Activated T-helper 2 cell treated with anti-CD3 and anti-CD28 coated beads, Interferon-gamma antibody, Interleukin-2, Interleukin-4, amounts not matched to agents 10 μg/mL and 5 μg/mL and 100 μg/mL, durations not matched to agents 14 hours and 24 hours and 36 hours (primary cell): Measurements from ENCODE around the gene TMEM11. TPM values are rescaled to one million over a fixed set of nuclear protein-coding genes. Genes with fewer than 3 reads are reported as not detected.

Experiments used
- DNase-seq: peaks from one replicate; pipeline ENCODE4 v3.0.0; 2021; ENCODE audit warnings: low spot score
- H3K27ac Mint-ChIP-seq: one replicate; pipeline ENCODE4 v1.8.0; 2021; ENCODE audit warnings: mixed read lengths
- H3K27me3 Mint-ChIP-seq: one replicate; pipeline ENCODE4 v1.8.0; 2021; ENCODE audit warnings: low read depth, mixed read lengths
- H3K36me3 Mint-ChIP-seq: one replicate; pipeline ENCODE4 v1.8.0; 2021; ENCODE audit warnings: low read depth, mixed read lengths
- H3K4me1 Mint-ChIP-seq: one replicate; pipeline ENCODE4 v1.8.0; 2021; ENCODE audit warnings: low read depth, mixed read lengths
- H3K4me3 Mint-ChIP-seq: one replicate; pipeline ENCODE4 v1.8.0; 2021; ENCODE audit warnings: low read depth, mild to moderate bottlenecking, moderate library complexity, mixed read lengths
- H3K9me3 Mint-ChIP-seq: one replicate; pipeline ENCODE4 v1.8.0; 2021; ENCODE audit warnings: mixed read lengths
- intact Hi-C: fragments of 100-400 bp; cut with micrococcal nuclease; formaldehyde crosslinking; loops from one replicate; pipeline ENCODE4 v1.15.1; 2023
- total RNA-seq: library from RNA; stranded (reverse); gene quantifications from 2 replicates; pipeline ENCODE4 v1.2.3, GENCODE V29; 2022

TMEM11 gene
- total RNA-seq, 1 donor from 2014 or later, result 30.5 TPM

GRCh38 chr17:21214777-21215541 is 998 bp upstream of the TMEM11 start:
- Mint-ChIP-seq H3K9me3 (no peaks in the 10 kb centered on the region), H3K4me1 (peaks cover 40% of the 10 kb centered on the region)
- no peak for DNase-seq

GRCh38 chr17:21213638-21214014 is 335 bp downstream of the TMEM11 start:
- Mint-ChIP-seq H3K4me1 (peaks cover 38% of the 10 kb centered on the region), H3K4me3 (peak overlapping the region; percentile 94), H3K36me3 (peaks cover 20% of the 10 kb centered on the region), H3K27me3 (no peaks in the 10 kb centered on the region), H3K9me3 (no peaks in the 10 kb centered on the region), H3K27ac (peak overlapping the region; percentile 94)
- no peak for DNase-seq
- intact Hi-C loops, result loop anchor here (1.0 to 5.0 kb wide), 4 partner anchors 39 to 170 kb away; partner anchors contain the start of genes DHRS7B, NATD1 and USP22

More at GRCh38 chr17:21214777-21215541, 998 bp upstream of the TMEM11 start:
- Mint-ChIP-seq H3K36me3 (peaks cover 16% of the 10 kb centered on the region), H3K27me3 (no peaks in the 10 kb centered on the region), H3K27ac (peak overlapping the region; percentile 88), H3K4me3 (peak overlapping the region; percentile 94)
- intact Hi-C loops, result loop anchor here (1.0 to 5.0 kb wide), 4 partner anchors 37 to 172 kb away; partner anchors contain the start of genes DHRS7B, NATD1 and USP22

GRCh38 chr17:21212826-21213637 is 929 bp downstream of the TMEM11 start:
- peaks cover 35% of the 10 kb centered on the region for H3K4me1 Mint-ChIP-seq
- no peaks in the 10 kb centered on the region for H3K9me3 Mint-ChIP-seq
- H3K27ac Mint-ChIP-seq, result peak overlapping the region; percentile 94
- intact Hi-C loops, result loop anchor here (5.0 kb wide), 1 partner anchor 39 kb away; the partner anchor contains the start of gene NATD1
- no peak for DNase-seq
- H3K27me3 Mint-ChIP-seq, result no peaks in the 10 kb centered on the region
- H3K4me3 Mint-ChIP-seq, result peak overlapping the region; percentile 94
- H3K36me3 Mint-ChIP-seq, result peaks cover 23% of the 10 kb centered on the region

- peak overlapping the region; percentile 94 for H3K4me3 Mint-ChIP-seq
- intact Hi-C loops, result loop anchor here (5.0 kb wide), 1 partner anchor 40 kb away; the partner anchor contains the start of gene NATD1
- no peak for DNase-seq
- H3K9me3 Mint-ChIP-seq, result no peaks in the 10 kb centered on the region
- peaks cover 20% of the 10 kb centered on the region for H3K36me3 Mint-ChIP-seq
- H3K27me3 Mint-ChIP-seq, result no peaks in the 10 kb centered on the region
- no peak overlapping the region for H3K27ac Mint-ChIP-seq
- H3K4me1 Mint-ChIP-seq, result peaks cover 28% of the 10 kb centered on the region
Observed at GRCh38 chr17:21211825-21212479, 2.0 kb downstream of the TMEM11 start.

GRCh38 chr17:21210411-21211076 is 3.4 kb downstream of the TMEM11 start:
- Mint-ChIP-seq H3K9me3 (no peaks in the 10 kb centered on the region), H3K27ac (no peak overlapping the region), H3K27me3 (no peaks in the 10 kb centered on the region), H3K4me3 (no peak overlapping the region), H3K4me1 (peaks cover 22% of the 10 kb centered on the region), H3K36me3 (peaks cover 18% of the 10 kb centered on the region)
- DNase-seq, result no peak
- intact Hi-C loops, result loop anchor here (5.0 kb wide), 1 partner anchor 42 kb away; the partner anchor contains the start of gene NATD1

- DNase-seq, result no peak
- Mint-ChIP-seq H3K4me3 (no peak overlapping the region), H3K36me3 (peaks cover 18% of the 10 kb centered on the region), H3K4me1 (peaks cover 19% of the 10 kb centered on the region), H3K27me3 (no peaks in the 10 kb centered on the region), H3K9me3 (no peaks in the 10 kb centered on the region), H3K27ac (no peak overlapping the region)
- intact Hi-C loops, result loop anchor here (5.0 kb wide), 1 partner anchor 43 kb away; the partner anchor contains the start of gene NATD1
Observed at GRCh38 chr17:21209511-21210175, 4.3 kb downstream of the TMEM11 start.

GRCh38 chr17:21208352-21208751 is 5.6 kb downstream of the TMEM11 start:
- Mint-ChIP-seq H3K27ac (no peak overlapping the region), H3K4me1 (peaks cover 19% of the 10 kb centered on the region), H3K36me3 (peaks cover 18% of the 10 kb centered on the region), H3K27me3 (no peaks in the 10 kb centered on the region), H3K9me3 (no peaks in the 10 kb centered on the region), H3K4me3 (no peak overlapping the region)
- DNase-seq, result no peak
- intact Hi-C loops, result no loop called here

GRCh38 chr17:21204935-21205334 is 9.0 kb downstream of the TMEM11 start:
- H3K9me3 Mint-ChIP-seq, result no peaks in the 10 kb centered on the region
- peaks cover 2% of the 10 kb centered on the region for H3K4me1 Mint-ChIP-seq
- H3K4me3 Mint-ChIP-seq, result no peak overlapping the region
- no peak overlapping the region for H3K27ac Mint-ChIP-seq
- intact Hi-C loops, result no loop called here
- DNase-seq, result no peak
- H3K27me3 Mint-ChIP-seq, result no peaks in the 10 kb centered on the region
- peaks cover 12% of the 10 kb centered on the region for H3K36me3 Mint-ChIP-seq

- Mint-ChIP-seq H3K4me3 (no peak overlapping the region), H3K36me3 (peaks cover 18% of the 10 kb centered on the region), H3K4me1 (peaks cover 2% of the 10 kb centered on the region)
Observed at GRCh38 chr17:21202512-21202911, 11.4 kb downstream of the TMEM11 start.

GRCh38 chr17:21201874-21202273 is 12.1 kb downstream of the TMEM11 start:
- no peak overlapping the region for H3K27ac Mint-ChIP-seq
- no peaks in the 10 kb centered on the region for H3K27me3 Mint-ChIP-seq
- no peaks in the 10 kb centered on the region for H3K9me3 Mint-ChIP-seq
- no peak for DNase-seq
- H3K36me3 Mint-ChIP-seq, result peaks cover 25% of the 10 kb centered on the region
- H3K4me1 Mint-ChIP-seq, result peaks cover 2% of the 10 kb centered on the region
- H3K4me3 Mint-ChIP-seq, result no peak overlapping the region
- intact Hi-C loops, result no loop called here

More at GRCh38 chr17:21202512-21202911, 11.4 kb downstream of the TMEM11 start:
- Mint-ChIP-seq H3K9me3 (no peaks in the 10 kb centered on the region), H3K27me3 (no peaks in the 10 kb centered on the region), H3K27ac (no peak overlapping the region)
- DNase-seq, result no peak
- intact Hi-C loops, result no loop called here

GRCh38 chr17:21201298-21201595 is 12.7 kb downstream of the TMEM11 start:
- DNase-seq, result no peak
- peaks cover 2% of the 10 kb centered on the region for H3K4me1 Mint-ChIP-seq
- intact Hi-C loops, result no loop called here
- no peak overlapping the region for H3K27ac Mint-ChIP-seq
- no peaks in the 10 kb centered on the region for H3K9me3 Mint-ChIP-seq
- no peaks in the 10 kb centered on the region for H3K27me3 Mint-ChIP-seq
- H3K36me3 Mint-ChIP-seq, result peaks cover 29% of the 10 kb centered on the region
- no peak overlapping the region for H3K4me3 Mint-ChIP-seq
